ENCODE results near the gene TMEM163.
"Not testable (repeated sequence)": the region's sequence is repeated elsewhere in the genome, so short reads cannot be mapped to it uniquely, and the experiment has no call there.

Gene TMEM163

GRCh38 chr2:134621939-134622705 lies 96.7 kb downstream of the TMEM163 start:
- Histone ChIP-seq H3K27ac (ENCODE audit: low read length) (no peak overlapping the region), H3K4me3 (ENCODE audit: low read length in 2 of 2) (no peak overlapping the region)

DNA sequence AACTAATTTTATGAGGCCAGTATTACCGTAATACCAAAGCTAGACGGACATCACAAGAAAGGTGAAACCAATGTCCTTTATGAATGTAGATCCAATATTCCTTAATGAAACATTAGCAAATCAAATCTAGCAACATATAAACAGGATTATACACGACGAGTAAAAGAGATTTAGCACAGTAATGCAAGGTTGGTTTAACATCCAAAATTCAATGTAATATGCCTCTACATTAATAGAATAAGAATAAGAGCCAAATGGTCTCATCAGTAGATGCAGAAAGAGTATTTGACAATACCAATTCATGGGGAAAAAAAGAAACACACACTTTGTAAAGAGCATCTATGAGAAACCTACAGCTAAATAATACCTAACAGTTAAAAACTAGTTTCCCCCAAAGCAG lies 99.5 kb downstream of the TMEM163 start:
- no peaks in the 10 kb centered on the region for H3K27me3 ChIP-seq (ENCODE audit: control insufficient read depth in 1 of 2, insufficient read depth in 2 of 2, low read length in 2 of 2)
- no peak overlapping the region for H3K4me3 ChIP-seq (ENCODE audit: low read length in 2 of 2)

More at GRCh38 chr2:134621939-134622705, 96.7 kb downstream of the TMEM163 start:
- Histone ChIP-seq H3K27me3 (ENCODE audit: control insufficient read depth in 1 of 2, insufficient read depth in 2 of 2, low read length in 2 of 2) (no peaks in the 10 kb centered on the region), H3K4me1 (ENCODE audit: control insufficient read depth, insufficient read depth, low read length) (no peaks in the 10 kb centered on the region), H3K9me3 (ENCODE audit: control insufficient read depth in 2 of 2, low read length in 2 of 2) (no peaks in the 10 kb centered on the region), H3K9ac (ENCODE audit: low read length in 2 of 2) (no peak overlapping the region), H3K36me3 (ENCODE audit: control insufficient read depth in 2 of 2, insufficient read depth in 2 of 2, low read length in 2 of 2) (no peaks in the 10 kb centered on the region)

DNA sequence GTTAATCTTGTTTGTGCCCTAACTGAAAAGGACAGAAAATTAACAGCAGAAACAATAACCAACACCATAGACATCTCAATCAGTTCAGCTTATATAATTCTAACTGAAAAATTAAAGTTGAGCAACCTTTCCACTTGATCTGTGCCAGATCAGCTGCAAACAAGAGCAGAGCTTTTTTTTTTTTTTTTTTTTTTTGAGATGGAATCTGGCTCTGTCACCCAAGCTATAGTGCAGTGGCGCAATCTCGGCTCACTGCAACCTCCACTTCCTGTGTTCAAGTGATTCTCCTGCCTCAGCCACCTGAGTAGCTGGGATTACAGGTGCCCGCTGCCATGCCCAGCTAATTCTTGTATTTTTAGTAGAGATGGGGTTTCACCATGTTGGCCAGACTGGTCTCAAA lies 103.3 kb downstream of the TMEM163 start:
- H3K9me3 ChIP-seq (ENCODE audit: control insufficient read depth in 2 of 2, low read length in 2 of 2); H3K27ac ChIP-seq (ENCODE audit: low read length); H3K4me3 ChIP-seq (ENCODE audit: low read length in 2 of 2); H3K4me1 ChIP-seq (ENCODE audit: control insufficient read depth, insufficient read depth, low read length); H3K27me3 ChIP-seq (ENCODE audit: control insufficient read depth in 1 of 2, insufficient read depth in 2 of 2, low read length in 2 of 2); H3K36me3 ChIP-seq (ENCODE audit: control insufficient read depth in 2 of 2, insufficient read depth in 2 of 2, low read length in 2 of 2); H3K9ac ChIP-seq (ENCODE audit: low read length in 2 of 2): not testable (repeated sequence)

More for the DNA sequence above, 99.5 kb downstream of the TMEM163 start:
- Histone ChIP-seq H3K9me3 (ENCODE audit: control insufficient read depth in 2 of 2, low read length in 2 of 2) (no peaks in the 10 kb centered on the region), H3K9ac (ENCODE audit: low read length in 2 of 2) (no peak overlapping the region), H3K36me3 (ENCODE audit: control insufficient read depth in 2 of 2, insufficient read depth in 2 of 2, low read length in 2 of 2) (no peaks in the 10 kb centered on the region), H3K4me1 (ENCODE audit: control insufficient read depth, insufficient read depth, low read length) (no peaks in the 10 kb centered on the region), H3K27ac (ENCODE audit: low read length) (no peak overlapping the region)

DNA sequence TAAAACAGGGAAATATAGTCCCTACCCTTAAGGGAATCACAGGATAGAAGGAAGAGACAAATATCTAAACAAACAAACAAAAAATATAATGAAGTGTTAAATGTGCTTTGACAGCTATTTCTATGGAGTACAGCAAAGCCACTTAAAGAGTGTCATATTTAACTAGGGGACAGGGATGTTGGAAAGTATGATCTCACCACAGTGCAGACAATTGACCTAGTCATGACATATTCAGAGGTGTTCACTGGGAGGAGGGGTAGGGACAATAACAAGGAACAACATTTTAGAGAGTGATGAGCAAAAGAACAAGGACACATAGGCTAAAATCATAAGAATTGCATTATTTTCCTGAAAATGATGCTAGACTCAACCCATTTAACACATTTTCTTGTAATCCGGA lies 107.5 kb downstream of the TMEM163 start:
- Histone ChIP-seq H3K27ac (ENCODE audit: low read length) (no peak overlapping the region), H3K36me3 (ENCODE audit: control insufficient read depth in 2 of 2, insufficient read depth in 2 of 2, low read length in 2 of 2) (no peaks in the 10 kb centered on the region), H3K4me3 (ENCODE audit: low read length in 2 of 2) (no peak overlapping the region), H3K4me1 (ENCODE audit: control insufficient read depth, insufficient read depth, low read length) (no peaks in the 10 kb centered on the region), H3K9me3 (ENCODE audit: control insufficient read depth in 2 of 2, low read length in 2 of 2) (peaks cover 0 to 4% of the 10 kb centered on the region in 2 donors), H3K27me3 (ENCODE audit: control insufficient read depth in 1 of 2, insufficient read depth in 2 of 2, low read length in 2 of 2) (no peaks in the 10 kb centered on the region), H3K9ac (ENCODE audit: low read length in 2 of 2) (no peak overlapping the region)

DNA sequence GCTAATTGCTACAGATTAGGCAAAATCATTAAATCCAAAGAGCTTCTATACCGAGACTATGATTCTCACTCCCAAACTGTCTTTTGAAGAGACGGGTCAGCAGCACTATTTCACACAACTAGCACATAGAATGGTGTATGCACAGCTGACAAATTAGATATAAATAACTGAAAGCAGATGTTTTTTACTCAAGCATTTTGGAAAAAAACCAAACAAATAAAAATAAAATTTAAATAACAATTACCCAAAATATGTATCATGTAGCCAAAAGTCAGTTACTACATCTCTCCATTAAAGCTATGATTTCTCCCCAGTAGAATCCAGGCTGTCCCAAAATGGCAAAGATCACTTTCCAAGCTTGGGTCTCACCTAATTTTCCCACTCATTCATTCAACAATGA lies 107.9 kb downstream of the TMEM163 start:
- Histone ChIP-seq H3K9me3 (ENCODE audit: control insufficient read depth in 2 of 2, low read length in 2 of 2) (peaks cover 0 to 4% of the 10 kb centered on the region in 2 donors), H3K4me1 (ENCODE audit: control insufficient read depth, insufficient read depth, low read length) (no peaks in the 10 kb centered on the region), H3K27ac (ENCODE audit: low read length) (no peak overlapping the region), H3K9ac (ENCODE audit: low read length in 2 of 2) (no peak overlapping the region), H3K4me3 (ENCODE audit: low read length in 2 of 2) (no peak overlapping the region), H3K36me3 (ENCODE audit: control insufficient read depth in 2 of 2, insufficient read depth in 2 of 2, low read length in 2 of 2) (no peaks in the 10 kb centered on the region), H3K27me3 (ENCODE audit: control insufficient read depth in 1 of 2, insufficient read depth in 2 of 2, low read length in 2 of 2) (no peaks in the 10 kb centered on the region)

- Histone ChIP-seq H3K27ac (ENCODE audit: low read length) (no peak overlapping the region), H3K36me3 (ENCODE audit: control insufficient read depth in 2 of 2, insufficient read depth in 2 of 2, low read length in 2 of 2) (no peaks in the 10 kb centered on the region), H3K4me1 (ENCODE audit: control insufficient read depth, insufficient read depth, low read length) (no peaks in the 10 kb centered on the region), H3K4me3 (ENCODE audit: low read length in 2 of 2) (no peak overlapping the region), H3K9ac (ENCODE audit: low read length in 2 of 2) (no peak overlapping the region), H3K9me3 (ENCODE audit: control insufficient read depth in 2 of 2, low read length in 2 of 2) (peaks cover 0 to 4% of the 10 kb centered on the region in 2 donors), H3K27me3 (ENCODE audit: control insufficient read depth in 1 of 2, insufficient read depth in 2 of 2, low read length in 2 of 2) (no peaks in the 10 kb centered on the region)
Measured at GRCh38 chr2:134609924-134610513, 108.8 kb downstream of the TMEM163 start.

DNA sequence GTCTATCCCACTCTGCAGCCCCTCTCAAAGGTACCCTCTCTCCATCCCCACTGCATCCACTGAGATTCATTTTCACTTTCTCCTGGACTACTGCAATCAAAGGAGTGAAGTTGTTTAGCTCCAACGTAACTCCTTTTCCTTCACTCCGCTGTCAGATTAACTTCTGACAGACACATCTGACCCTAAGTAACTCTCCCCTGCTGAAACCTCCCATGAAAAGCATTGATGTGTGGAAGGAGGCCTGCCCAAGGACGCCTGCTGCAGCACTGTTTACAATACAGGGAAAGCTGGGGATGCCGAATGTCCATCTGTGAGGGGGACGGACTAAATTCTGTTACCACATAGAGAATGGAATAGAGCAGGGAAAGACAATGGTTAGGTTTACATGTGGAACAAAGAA lies 114.8 kb downstream of the TMEM163 start:
- H3K9me3 ChIP-seq (ENCODE audit: control insufficient read depth in 2 of 2, low read length in 2 of 2): peaks cover 3 to 6% of the 10 kb centered on the region in 2 donors
- H3K4me1 ChIP-seq (ENCODE audit: control insufficient read depth, insufficient read depth, low read length): no peaks in the 10 kb centered on the region
- no peaks in the 10 kb centered on the region for H3K36me3 ChIP-seq (ENCODE audit: control insufficient read depth in 2 of 2, insufficient read depth in 2 of 2, low read length in 2 of 2)
- H3K4me3 ChIP-seq (ENCODE audit: low read length in 2 of 2): no peak overlapping the region
- no peaks in the 10 kb centered on the region for H3K27me3 ChIP-seq (ENCODE audit: control insufficient read depth in 1 of 2, insufficient read depth in 2 of 2, low read length in 2 of 2)
- H3K27ac ChIP-seq (ENCODE audit: low read length): no peak overlapping the region
- H3K9ac ChIP-seq (ENCODE audit: low read length in 2 of 2): no peak overlapping the region

- Histone ChIP-seq H3K36me3 (ENCODE audit: control insufficient read depth in 2 of 2, insufficient read depth in 2 of 2, low read length in 2 of 2) (no peaks in the 10 kb centered on the region), H3K4me1 (ENCODE audit: control insufficient read depth, insufficient read depth, low read length) (no peaks in the 10 kb centered on the region), H3K4me3 (ENCODE audit: low read length in 2 of 2) (no peak overlapping the region), H3K27ac (ENCODE audit: low read length) (no peak overlapping the region), H3K9ac (ENCODE audit: low read length in 2 of 2) (no peak overlapping the region), H3K9me3 (ENCODE audit: control insufficient read depth in 2 of 2, low read length in 2 of 2) (peaks cover 3 to 6% of the 10 kb centered on the region in 2 donors), H3K27me3 (ENCODE audit: control insufficient read depth in 1 of 2, insufficient read depth in 2 of 2, low read length in 2 of 2) (no peaks in the 10 kb centered on the region)
Measured at GRCh38 chr2:134602666-134603065, 116.1 kb downstream of the TMEM163 start.

DNA sequence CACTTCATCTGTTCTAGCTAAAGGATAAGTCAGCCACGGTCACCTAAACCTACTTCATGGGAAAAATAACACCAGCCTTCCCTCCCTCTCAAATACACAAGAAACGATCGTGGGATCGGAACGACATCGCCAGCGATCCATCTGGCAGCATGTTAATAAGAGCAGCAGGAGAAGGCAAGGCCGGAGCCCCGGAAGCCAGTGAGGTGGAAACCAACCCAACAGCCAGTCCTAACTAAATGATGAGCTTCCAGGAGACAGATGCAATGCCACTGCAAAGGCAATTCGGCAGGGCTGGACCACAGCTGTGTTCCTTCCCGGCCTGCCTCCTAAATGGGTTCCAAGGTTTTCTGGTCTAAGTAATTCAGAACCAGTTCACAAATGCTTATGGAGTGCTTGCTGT lies 117.5 kb downstream of the TMEM163 start:
- H3K36me3 ChIP-seq (ENCODE audit: control insufficient read depth in 2 of 2, insufficient read depth in 2 of 2, low read length in 2 of 2): no peaks in the 10 kb centered on the region
- H3K4me3 ChIP-seq (ENCODE audit: low read length in 2 of 2): no peak overlapping the region
- no peaks in the 10 kb centered on the region for H3K27me3 ChIP-seq (ENCODE audit: control insufficient read depth in 1 of 2, insufficient read depth in 2 of 2, low read length in 2 of 2)
- no peak overlapping the region for H3K9ac ChIP-seq (ENCODE audit: low read length in 2 of 2)
- no peak overlapping the region for H3K27ac ChIP-seq (ENCODE audit: low read length)
- H3K4me1 ChIP-seq (ENCODE audit: control insufficient read depth, insufficient read depth, low read length): no peaks in the 10 kb centered on the region
- H3K9me3 ChIP-seq (ENCODE audit: control insufficient read depth in 2 of 2, low read length in 2 of 2): peaks cover 3 to 6% of the 10 kb centered on the region in 2 donors

GRCh38 chr2:134600208-134600607 lies 118.6 kb downstream of the TMEM163 start:
- Histone ChIP-seq H3K4me3 (ENCODE audit: low read length in 2 of 2) (no peak overlapping the region), H3K27ac (ENCODE audit: low read length) (no peak overlapping the region), H3K9me3 (ENCODE audit: control insufficient read depth in 2 of 2, low read length in 2 of 2) (peaks cover 3 to 6% of the 10 kb centered on the region in 2 donors)

DNA sequence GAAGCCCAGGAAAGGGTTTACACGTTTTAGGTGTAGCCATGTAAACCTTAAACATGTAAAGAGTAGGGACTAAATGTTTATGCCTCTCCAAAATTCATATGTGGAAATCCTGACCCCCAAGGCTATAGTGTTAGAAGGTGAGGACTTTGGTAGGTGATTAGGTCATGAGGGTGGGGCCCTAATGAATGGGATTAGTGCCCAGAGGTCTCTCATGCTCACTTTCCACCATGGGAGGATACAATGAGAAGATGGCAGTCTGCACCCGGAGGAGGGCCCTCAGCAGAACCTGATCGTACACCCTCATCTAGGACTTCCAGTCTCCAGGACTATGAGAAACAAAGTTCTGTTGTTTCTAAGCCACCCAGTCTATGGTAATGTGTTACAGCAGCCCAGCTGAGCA lies 119.6 kb downstream of the TMEM163 start:
- no peaks in the 10 kb centered on the region for H3K36me3 ChIP-seq (ENCODE audit: control insufficient read depth in 2 of 2, insufficient read depth in 2 of 2, low read length in 2 of 2)
- peaks cover 3 to 6% of the 10 kb centered on the region in 2 donors for H3K9me3 ChIP-seq (ENCODE audit: control insufficient read depth in 2 of 2, low read length in 2 of 2)
- H3K27ac ChIP-seq (ENCODE audit: low read length): no peak overlapping the region
- no peak overlapping the region for H3K4me3 ChIP-seq (ENCODE audit: low read length in 2 of 2)
- no peaks in the 10 kb centered on the region for H3K27me3 ChIP-seq (ENCODE audit: control insufficient read depth in 1 of 2, insufficient read depth in 2 of 2, low read length in 2 of 2)
- no peak overlapping the region for H3K9ac ChIP-seq (ENCODE audit: low read length in 2 of 2)
- H3K4me1 ChIP-seq (ENCODE audit: control insufficient read depth, insufficient read depth, low read length): no peaks in the 10 kb centered on the region

More at GRCh38 chr2:134600208-134600607, 118.6 kb downstream of the TMEM163 start:
- no peaks in the 10 kb centered on the region for H3K27me3 ChIP-seq (ENCODE audit: control insufficient read depth in 1 of 2, insufficient read depth in 2 of 2, low read length in 2 of 2)
- no peaks in the 10 kb centered on the region for H3K36me3 ChIP-seq (ENCODE audit: control insufficient read depth in 2 of 2, insufficient read depth in 2 of 2, low read length in 2 of 2)
- no peaks in the 10 kb centered on the region for H3K4me1 ChIP-seq (ENCODE audit: control insufficient read depth, insufficient read depth, low read length)
- H3K9ac ChIP-seq (ENCODE audit: low read length in 2 of 2): no peak overlapping the region
